BJ (cell line): ENCODE data around the gene PRR14L. TPM values are rescaled to one million over a fixed set of nuclear protein-coding genes. Genes with fewer than 3 reads are reported as not detected.

Experiments used
- CTCF ChIA-PET: fragments of 350-600 bp; formaldehyde crosslinking; extraction: SDS; loops from one replicate; lab custom pipeline; 2021; ENCODE audit warnings: antibody characterized with exemption, inconsistent platforms; lab: Yijun Ruan, JAX
- POLR2A ChIA-PET: fragments of 300-600 bp; sonication (Branson Sonifier 250); formaldehyde crosslinking; extraction: SDS; loops from one replicate; lab custom pipeline; 2021; ENCODE audit warnings: antibody characterized with exemption; lab: Charles Lee
- DNase-seq: peaks from one replicate; pipeline ENCODE4 v3.0.0-alpha.2; 2011; ENCODE audit warnings: low read depth
- H3K27me3 ChIP-seq: 2 replicates; pipeline ENCODE4 v1.6.0; 2011; ENCODE audit warnings: low read length; ENCODE audit not compliant: control insufficient read depth, insufficient read depth
- H3K36me3 ChIP-seq: 2 replicates; pipeline ENCODE4 v1.5.1; 2011; ENCODE audit warnings: low read length; ENCODE audit not compliant: control insufficient read depth, insufficient read depth
- H3K4me3 ChIP-seq: 2 replicates; pipeline ENCODE4 v1.5.1; 2011; ENCODE audit warnings: low read depth, mild to moderate bottlenecking, control low read depth, low read length
- polyA plus RNA-seq: library from polyadenylated mRNA; depleted of rRNA; stranded (reverse); fragments of >200 nt; gene quantifications from 2 replicates; pipeline ENCODE4 v1.2.3, GENCODE V29; 2011; rRNA removed
- small RNA-seq: library from RNA; depleted of rRNA; stranded (forward); fragments of <200 nt; gene quantifications from one replicate; pipeline ENCODE3, GENCODE V24; 2012; ENCODE audit warnings: low replicate concordance, low read depth; ENCODE audit not compliant: insufficient read length
- TF ChIP-seq, protein P1 (sequence below): IDR thresholded peaks from 2 replicates; pipeline ENCODE4 v1.5.1; 2011; ENCODE audit warnings: low read depth, mild to moderate bottlenecking, control low read depth, inconsistent platforms, low read length, moderate library complexity; ENCODE audit not compliant: insufficient read depth

Gene PRR14L
- polyA plus RNA-seq, 1 experiment = 8.0 TPM

DNA sequence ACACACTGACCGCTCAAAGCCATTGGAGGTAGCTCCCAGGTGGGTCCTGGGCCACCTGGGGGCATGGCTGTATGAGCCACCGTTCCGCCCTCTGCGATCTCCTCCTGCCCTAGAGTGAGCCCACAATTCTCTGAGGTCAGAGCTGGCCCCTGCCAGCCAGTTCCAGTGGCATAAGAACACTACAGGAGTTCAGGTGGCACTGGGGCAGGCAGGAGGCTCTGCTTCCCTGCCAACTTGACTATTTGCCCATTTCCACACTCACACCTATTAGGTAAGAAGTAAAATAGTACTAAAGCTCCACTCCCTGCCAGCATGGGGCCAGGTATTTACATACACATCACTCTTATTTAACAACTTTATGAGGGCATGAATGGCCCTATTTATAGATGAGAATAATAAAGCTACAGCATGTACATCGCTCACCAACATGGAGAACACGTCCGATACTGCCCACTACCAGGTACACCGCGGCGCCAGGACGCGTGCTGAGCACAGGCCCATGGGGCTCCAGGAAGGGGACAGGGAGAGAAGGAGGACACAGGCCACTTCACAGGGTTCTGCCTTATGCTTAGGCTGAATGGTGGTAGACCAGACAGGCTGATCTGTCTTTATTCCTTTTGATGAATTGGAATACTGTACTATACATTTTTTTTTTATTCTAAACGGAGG is 114.2 kb downstream of the PRR14L start:
- CTCF ChIA-PET = interaction anchor here (0.9 to 12.2 kb wide), 3 partner anchors 77 to 184 kb away, joined by 3 to 156 read pairs (median 3); no protein-coding TSS in a partner anchor

DNA sequence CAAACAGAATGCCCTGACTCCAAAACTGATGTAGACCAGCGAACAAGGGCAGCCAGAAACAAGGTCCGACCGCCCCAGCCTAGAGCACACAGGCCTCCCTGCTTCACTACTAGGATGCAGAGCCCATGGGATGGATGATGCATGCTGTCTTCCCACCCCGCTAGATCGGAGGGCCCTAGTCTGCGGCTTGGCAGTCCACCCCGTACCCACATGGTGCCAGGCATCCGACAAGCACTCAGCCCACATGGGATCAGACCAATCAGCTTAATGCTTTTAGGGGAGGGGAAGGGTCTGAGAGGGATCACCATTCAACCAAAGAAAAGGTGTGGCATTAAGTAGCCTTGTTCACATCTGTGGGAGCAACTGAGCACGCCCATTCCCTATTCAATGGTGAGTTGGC is 118.5 kb downstream of the PRR14L start:
- ChIA-PET POLR2A (no interaction called here), CTCF (interaction anchor here (0.9 to 12.2 kb wide), 6 partner anchors 15 to 339 kb away, joined by 3 to 156 read pairs (median 3); no protein-coding TSS in a partner anchor)
- TF ChIP-seq, protein P1, sequence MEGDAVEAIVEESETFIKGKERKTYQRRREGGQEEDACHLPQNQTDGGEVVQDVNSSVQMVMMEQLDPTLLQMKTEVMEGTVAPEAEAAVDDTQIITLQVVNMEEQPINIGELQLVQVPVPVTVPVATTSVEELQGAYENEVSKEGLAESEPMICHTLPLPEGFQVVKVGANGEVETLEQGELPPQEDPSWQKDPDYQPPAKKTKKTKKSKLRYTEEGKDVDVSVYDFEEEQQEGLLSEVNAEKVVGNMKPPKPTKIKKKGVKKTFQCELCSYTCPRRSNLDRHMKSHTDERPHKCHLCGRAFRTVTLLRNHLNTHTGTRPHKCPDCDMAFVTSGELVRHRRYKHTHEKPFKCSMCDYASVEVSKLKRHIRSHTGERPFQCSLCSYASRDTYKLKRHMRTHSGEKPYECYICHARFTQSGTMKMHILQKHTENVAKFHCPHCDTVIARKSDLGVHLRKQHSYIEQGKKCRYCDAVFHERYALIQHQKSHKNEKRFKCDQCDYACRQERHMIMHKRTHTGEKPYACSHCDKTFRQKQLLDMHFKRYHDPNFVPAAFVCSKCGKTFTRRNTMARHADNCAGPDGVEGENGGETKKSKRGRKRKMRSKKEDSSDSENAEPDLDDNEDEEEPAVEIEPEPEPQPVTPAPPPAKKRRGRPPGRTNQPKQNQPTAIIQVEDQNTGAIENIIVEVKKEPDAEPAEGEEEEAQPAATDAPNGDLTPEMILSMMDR = no peak
- no peaks in the 10 kb centered on the region for H3K27me3 ChIP-seq
- H3K4me3 ChIP-seq = no peak overlapping the region
- DNase-seq = no peak
- peaks cover 3% of the 10 kb centered on the region for H3K36me3 ChIP-seq

More for the DNA sequence above, 114.2 kb downstream of the PRR14L start:
- Histone ChIP-seq H3K27me3 (no peaks in the 10 kb centered on the region), H3K4me3 (no peak overlapping the region), H3K36me3 (peaks cover 2% of the 10 kb centered on the region; the same call in 1 of the 2 replicates)
- POLR2A ChIA-PET = no interaction called here
- no peak for DNase-seq
- TF ChIP-seq, protein P1 = no peak

Small RNA genes within 50 kb of the gene (small RNA-seq; reads per million reads assigned to genes)
- gene RN7SL20P = not detected

Other genes starting within 250 kb of the PRR14L start
- gene PISD, start 87.9 kb downstream of the PRR14L start, polyA plus RNA-seq = 18.7 and 26.9 TPM in 2 replicates
- gene DEPDC5, start 3.9 kb upstream of the PRR14L start, polyA plus RNA-seq = 6.8 TPM in 2 replicates
- gene YWHAH, start 194.4 kb upstream of the PRR14L start, polyA plus RNA-seq = 140 and 146 TPM in 2 replicates